ENCODE results near the gene VCPKMT. TPM values are rescaled to one million over a fixed set of nuclear protein-coding genes. Genes with fewer than 3 reads are reported as not detected.
A peak's percentile ranks its signal among the peaks of the same experiment; 100 is the strongest.
"Not testable (repeated sequence)": the region's sequence is repeated elsewhere in the genome, so short reads cannot be mapped to it uniquely, and the experiment has no call there.

Gene VCPKMT
- total and polyA plus RNA-seq, 12 donors: 1.9 to 28.5 (median 3.2) TPM

- no peak for DNase-seq
- Histone ChIP-seq H3K27me3 (no peaks in the 10 kb centered on the region), H3K4me3 (no peak overlapping the region), H3K36me3 (no peaks in the 10 kb centered on the region), H3K4me1 (peaks cover 0 to 30% (median 0%) of the 10 kb centered on the region in 9 donors), H3K9me3 (peaks cover 0 to 3% (median 0%) of the 10 kb centered on the region in 11 donors), H3K27ac (peak overlapping the region in 1 of 10 donors; percentile 92)
- 87 to 92% methylated on average over 10 of the region's 10 CpGs for WGBS, 2 donors
- TF ChIP-seq CTCF (IDR thresholded peaks at IDR 0.05): no peak
- intact Hi-C loops (cut with DNase I): no loop called here
- ATAC-seq: peak in 3 of 8 donors; percentile 46 to 49 (median 49)
These were observed 33.4 kb downstream of the VCPKMT start for GRCh38 chr14:50082784-50083466.

GRCh38 chr14:50082308-50082742, 34.0 kb downstream of the VCPKMT start:
- H3K27ac ChIP-seq: peak overlapping the region in 1 of 10 donors; percentile 92
- H3K9me3 ChIP-seq: peaks cover 0 to 3% (median 0%) of the 10 kb centered on the region in 11 donors
- DNase-seq (no peak), ATAC-seq (peak in 1 of 8 donors; percentile 58)
- H3K27me3 ChIP-seq: no peaks in the 10 kb centered on the region
- TF ChIP-seq CTCF (IDR thresholded peaks at IDR 0.05): no peak
- peaks cover 0 to 25% (median 0%) of the 10 kb centered on the region in 9 donors for H3K4me1 ChIP-seq
- intact Hi-C loops (cut with DNase I): no loop called here
- WGBS, 2 donors: 83 to 88% methylated on average over 8 of the region's 8 CpGs
- H3K36me3 ChIP-seq: no peaks in the 10 kb centered on the region
- H3K4me3 ChIP-seq: no peak overlapping the region

GRCh38 chr14:50079103-50079502, 37.3 kb downstream of the VCPKMT start:
- intact Hi-C loops (cut with DNase I); ATAC-seq: not testable (repeated sequence)
- 94 to 100% methylated on average over 1 of the region's 1 CpG for WGBS, 2 donors

GRCh38 chr14:50073663-50074062, 42.7 kb downstream of the VCPKMT start:
- H3K27ac ChIP-seq; H3K4me1 ChIP-seq; H3K36me3 ChIP-seq; H3K9me3 ChIP-seq; ATAC-seq; H3K4me3 ChIP-seq; intact Hi-C loops (cut with DNase I); DNase-seq; H3K27me3 ChIP-seq: not testable (repeated sequence)
- WGBS, 2 donors: 92 to 99% methylated on average over 20 to 32 of the region's 32 CpGs

More at GRCh38 chr14:50079103-50079502, 37.3 kb downstream of the VCPKMT start:
- H3K27me3 ChIP-seq, H3K36me3 ChIP-seq, H3K9me3 ChIP-seq, H3K4me1 ChIP-seq, H3K27ac ChIP-seq, DNase-seq, H3K4me3 ChIP-seq: not testable (repeated sequence)

GRCh38 chr14:50072395-50072794, 44.0 kb downstream of the VCPKMT start:
- TF ChIP-seq CTCF (IDR thresholded peaks at IDR 0.05): no peak
- intact Hi-C loops (cut with DNase I): no loop called here
- Histone ChIP-seq H3K9me3 (no peaks in the 10 kb centered on the region), H3K4me1 (peaks cover 0 to 5% (median 0%) of the 10 kb centered on the region in 9 donors), H3K36me3 (no peaks in the 10 kb centered on the region), H3K4me3 (no peak overlapping the region), H3K27me3 (no peaks in the 10 kb centered on the region), H3K27ac (no peak overlapping the region)
- ATAC-seq: no peak
- WGBS, 2 donors: 44 to 100% methylated on average over 1 of the region's 1 CpG
- DNase-seq: no peak
